SIG-M5 treated with dmso at 0.1 percent for 504 hours (cell line): Measurements from ENCODE around the gene TTC7B.

Experiments used
- DNase-seq: peaks from one replicate; lab custom pipeline; 2025; ENCODE audit not compliant: unreplicated experiment; lab: John Stamatoyannopoulos, UW

TTC7B gene

DNA sequence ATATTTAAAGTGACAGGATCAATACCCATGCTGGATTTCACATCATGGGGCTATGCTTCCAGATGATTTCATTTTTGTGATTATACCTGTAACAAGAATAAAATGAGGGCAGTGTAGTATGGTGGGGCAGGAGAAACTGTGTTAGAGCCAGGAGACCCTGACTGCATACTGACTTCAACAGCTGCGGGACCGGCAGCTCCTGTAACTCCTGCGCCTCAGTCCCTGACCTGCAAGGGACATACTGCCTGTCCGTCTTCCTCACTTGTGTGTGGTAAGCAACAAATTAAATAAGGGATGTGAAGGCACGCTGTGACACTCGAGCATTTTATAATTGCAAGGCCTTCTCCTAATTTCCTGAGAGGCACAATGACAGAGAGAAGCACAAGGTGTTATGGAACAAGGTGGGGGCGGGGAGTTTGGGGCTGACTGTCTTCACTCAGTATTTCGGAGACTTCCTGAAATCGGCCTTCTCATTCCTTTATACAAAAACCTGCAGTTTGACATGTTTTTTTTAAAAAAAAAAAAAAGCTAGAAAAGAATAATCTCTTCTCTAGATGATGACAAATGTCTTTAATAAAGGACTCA is 164.2 kb downstream of the TTC7B start:
- DNase-seq: no peak

DNA sequence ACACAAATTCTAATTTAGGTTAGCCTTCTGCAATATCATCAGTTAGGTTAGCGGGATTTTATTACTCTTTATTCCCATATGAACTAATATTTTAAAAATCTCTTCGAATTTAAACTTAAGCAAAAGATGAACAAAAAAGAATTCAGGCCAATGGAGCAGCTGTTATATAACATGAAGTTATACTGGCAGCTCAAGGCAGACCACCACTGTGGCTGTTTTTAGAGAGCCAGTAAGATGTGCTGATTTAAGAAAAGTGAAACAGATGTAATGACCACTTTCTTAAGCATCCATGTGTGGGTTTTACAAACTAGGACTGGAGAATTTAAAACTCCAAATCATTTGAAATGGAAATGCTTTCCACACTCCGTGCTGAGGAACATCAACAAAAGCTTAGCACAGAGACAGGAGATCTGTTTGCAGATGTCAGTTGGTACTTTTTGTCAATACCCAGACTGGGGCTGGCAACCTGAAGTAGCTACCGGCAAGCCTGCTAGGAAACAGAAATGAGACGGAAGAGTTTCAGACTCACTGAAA is 164.9 kb downstream of the TTC7B start:
- no peak for DNase-seq

DNA sequence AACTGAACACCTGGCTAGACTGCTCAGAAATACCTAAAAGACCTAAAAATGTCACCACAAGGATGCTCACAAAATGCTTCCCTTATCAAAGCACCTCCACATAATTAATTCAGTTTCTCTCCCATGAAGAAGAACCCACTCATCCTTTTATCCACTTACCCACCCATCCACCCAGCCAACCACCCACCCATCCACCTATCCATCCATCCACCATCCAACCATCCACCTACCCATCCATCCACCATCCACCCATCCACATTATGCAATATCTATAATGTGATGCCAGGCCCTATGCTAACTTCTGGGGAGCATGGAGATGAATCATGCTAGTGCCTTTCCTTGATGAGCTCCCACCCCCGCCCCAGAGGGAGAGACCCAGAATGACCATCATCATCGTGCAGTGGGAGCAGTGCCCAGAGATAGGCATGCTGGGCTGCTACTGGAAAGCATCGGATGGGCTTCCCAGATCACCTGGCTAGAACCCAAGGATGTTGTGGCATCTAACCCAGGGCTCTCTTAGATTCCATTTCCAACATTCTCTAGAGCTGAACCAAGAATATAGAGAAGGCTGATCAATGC is 166.6 kb downstream of the TTC7B start:
- DNase-seq: no peak

DNA sequence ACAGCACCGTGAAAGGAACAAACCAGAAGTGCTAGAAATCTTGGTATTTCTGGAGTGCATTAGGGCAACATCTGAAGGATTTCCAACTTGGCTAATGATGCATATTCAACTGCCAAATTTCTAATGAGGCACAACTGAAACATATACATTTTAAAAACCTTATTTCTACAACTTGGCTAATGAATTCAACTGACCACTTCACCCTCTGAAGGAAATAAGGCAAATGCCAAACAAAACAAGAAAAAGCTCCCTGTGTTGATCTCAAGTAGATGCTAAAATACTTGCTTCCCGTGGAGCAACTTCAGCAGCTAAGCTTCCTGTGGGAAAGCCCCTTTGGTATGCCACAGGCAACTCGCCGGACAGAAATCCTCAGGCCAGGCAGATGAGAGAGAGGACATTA is 167.1 kb downstream of the TTC7B start:
- DNase-seq: no peak

DNA sequence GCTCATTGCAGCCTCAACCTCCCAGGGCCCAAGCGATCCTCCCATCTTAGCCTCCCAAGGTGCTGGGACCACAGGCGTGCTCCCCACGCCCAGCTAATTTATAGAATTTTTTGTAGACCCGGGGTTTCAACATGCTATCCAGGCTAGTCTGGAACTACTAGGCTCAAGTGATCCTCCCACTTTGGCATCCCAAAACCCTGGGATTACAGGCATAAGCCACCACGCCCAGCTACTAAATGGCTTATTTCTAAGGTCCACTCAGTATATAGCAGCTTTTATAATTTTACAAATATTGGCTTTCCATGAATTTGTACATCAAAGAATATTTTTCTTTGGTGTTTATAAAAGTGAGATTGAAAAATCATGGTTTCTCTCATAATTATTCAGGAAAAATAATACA is 167.8 kb downstream of the TTC7B start:
- DNase-seq: no peak

DNA sequence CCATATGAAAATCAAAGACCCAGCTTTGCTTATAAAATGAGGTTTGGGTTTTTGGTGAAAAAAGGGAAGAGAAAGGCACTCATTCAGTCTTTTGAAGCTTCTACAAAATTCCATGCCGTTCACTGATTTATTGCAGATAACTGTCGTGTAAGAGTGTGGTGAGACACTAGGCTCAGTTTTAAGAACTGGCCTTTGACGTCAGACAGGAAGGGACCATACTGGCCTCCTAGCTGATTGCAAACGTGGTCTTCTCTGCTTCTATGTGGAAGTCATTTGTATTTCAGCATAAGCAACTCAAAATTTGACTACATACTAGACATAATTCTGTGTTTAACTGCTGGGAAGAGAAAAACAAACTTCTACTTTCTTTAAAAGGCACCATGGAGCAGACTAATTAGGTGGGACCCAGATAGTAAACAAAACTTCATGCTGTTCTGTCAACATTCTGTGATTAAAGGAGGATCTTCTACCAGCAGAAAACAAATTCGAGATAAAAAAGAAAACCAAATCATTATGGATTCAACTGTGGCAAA is 168.7 kb downstream of the TTC7B start:
- DNase-seq: peak; percentile 29

DNA sequence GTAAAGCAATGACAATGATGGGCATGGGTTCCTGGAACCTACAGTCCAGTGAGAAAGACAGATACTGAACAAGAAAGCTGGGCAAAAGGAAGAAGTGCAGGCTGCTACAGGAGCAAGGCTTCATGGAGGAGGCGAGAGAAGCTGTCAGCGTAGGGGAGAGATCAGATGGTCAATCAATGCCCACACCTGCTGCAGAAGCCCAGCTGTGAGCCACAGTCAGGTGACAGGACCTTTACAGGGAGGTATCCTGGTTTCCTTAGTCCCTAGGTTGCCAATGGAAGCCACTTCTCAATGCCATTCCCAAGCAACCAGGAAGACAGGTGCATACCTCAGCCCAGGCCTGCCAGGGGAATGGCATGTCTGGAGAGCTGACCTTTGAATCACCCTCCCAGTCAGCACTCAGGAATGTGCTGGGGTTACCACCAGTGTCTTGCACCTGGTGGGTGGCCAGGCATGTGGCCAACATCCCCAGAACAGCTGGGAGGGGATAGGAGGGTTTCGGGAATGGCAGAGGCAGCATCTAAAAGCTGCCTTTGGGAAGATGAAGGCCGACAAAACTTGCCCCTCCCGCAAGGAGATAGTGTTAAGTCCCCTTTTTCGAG is 170.3 kb downstream of the TTC7B start:
- DNase-seq: peak; percentile 17

DNA sequence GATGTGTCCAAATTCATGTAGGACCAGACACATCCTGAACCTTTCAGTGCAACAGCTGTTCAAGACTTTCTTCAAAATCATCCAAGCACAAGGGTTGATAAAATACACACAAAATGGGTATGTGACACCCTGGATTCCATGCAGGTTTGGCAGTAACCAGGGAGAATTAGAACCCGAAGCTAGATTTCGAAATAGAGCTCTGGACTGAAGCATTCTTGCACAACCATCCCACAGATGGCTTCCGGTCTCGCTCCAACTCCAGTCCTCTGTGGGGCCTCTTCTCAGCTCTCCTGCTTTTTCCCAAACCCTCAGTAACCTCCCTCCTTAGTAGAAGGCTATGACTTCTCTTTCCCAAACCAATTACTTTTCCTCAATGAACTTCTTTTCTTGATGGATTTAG is 171.3 kb downstream of the TTC7B start:
- DNase-seq: peak; percentile 84

DNA sequence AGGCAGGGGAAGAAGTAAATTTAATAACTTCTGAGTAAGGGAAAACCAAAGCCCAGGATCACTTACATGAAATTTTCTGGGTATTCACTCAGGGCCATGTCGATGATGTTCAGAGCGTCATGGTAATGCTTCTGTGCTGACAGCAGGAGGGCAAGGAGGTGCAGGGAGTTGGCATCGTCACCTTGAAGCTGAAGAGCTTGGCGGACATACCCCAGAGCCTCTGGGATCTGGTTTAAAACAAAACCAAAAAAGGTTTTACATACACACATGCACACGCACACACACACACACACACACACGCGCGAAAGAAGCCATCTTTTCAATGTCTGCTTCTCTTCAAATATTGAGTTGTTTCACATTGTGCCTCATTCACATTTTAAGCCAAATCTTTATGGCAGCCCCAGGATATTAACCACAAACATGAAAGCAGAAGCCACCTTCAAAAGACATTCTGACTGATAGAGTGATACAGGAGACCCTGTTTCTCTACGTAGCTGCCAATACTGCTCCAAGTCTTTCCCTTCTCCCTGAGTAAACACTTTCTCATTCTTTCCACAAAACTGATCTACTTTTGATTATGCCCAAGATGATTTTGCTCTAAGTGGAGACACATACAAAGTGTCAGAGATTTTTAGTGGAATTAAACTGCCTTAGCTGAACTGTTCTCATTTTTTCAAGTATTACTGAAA is 172.1 kb downstream of the TTC7B start:
- DNase-seq: no peak

DNA sequence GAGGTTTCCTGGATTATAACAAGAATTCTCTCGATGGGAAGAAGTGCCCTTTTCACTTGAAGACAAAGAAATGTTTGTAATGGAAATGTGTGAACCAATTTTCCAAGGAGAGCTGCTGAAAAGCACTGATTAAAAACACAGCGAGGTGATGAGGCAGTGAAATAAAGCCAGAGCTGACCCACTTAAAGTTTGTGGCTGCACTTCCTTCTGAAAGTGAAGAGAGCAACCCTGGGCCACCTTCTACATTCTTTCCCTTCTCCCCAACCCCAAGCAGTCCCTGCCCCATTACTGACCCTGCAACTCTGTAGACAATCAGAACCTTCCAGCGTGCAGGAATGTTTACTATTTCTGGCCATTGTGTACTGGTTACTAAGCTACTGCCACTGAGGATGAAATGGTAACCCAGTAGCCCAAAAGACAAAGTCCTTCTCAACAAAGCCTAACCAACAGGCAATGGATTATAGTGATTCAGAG is 173.9 kb downstream of the TTC7B start:
- DNase-seq: no peak

DNA sequence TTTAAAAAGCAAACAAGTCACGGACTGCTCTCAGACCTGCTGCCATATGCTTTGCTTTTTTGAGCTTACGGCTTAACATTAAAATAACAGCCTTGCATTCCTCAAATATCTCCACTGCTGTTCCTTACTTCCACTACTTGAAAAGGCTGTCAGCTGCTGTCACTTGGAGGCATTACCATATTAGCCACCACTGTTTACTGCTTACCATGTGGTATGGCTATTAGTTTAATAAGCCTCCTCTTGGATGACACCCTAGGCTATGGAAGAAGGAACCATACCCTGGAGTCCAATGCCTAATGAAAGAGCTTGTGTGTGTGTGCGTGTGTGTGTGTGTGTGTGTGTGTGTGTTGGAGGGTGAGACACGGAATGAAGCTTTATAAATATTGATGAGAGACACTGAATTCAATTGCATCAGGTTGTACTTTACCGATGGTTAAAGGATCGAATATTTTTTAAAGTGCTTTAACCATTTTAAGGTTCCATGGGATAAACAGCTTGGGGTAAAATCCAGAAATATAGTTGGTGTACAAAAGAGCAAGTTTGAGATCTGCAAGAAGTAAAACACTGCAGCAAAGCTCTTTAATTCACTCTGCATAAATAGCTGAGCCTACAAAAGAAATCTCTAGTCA is 174.5 kb downstream of the TTC7B start:
- DNase-seq: no peak

DNA sequence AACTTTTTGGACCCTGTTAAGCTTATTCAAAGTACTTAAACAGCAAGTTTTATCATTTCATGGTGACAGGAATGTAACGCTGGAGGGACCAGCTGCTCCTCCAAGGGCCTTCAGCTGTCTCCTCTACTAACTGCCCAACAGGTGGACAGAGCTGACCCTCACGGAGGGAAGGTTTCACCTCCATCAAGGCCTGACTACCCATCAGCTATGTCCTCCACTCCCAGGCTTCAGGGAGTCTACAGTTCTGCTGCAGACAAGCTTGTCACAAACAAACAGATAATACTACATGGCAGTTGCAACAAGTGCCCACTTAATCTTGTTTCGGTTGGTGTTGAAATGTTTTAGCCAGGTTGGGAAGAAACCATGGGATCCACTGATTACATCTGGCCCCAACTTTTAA is 175.1 kb downstream of the TTC7B start:
- DNase-seq: no peak

DNA sequence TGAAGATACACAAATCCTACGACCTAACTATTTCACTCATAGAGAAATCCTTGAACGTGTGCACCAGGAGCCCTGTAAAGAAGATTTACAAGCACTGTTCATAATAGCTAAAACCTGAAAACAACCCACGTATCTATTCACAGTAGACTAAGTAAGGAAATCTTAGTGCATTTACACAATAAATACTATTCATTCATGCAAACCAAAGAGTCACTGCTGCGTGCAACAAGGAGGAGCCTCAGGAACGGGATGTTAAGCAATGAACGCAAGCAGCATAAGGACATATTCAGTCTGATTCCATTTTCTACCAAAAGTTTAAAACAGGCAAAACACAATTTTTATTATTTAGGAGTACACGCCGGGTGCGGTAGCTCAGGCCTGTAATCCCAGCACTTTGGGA is 176.6 kb downstream of the TTC7B start:
- no peak for DNase-seq

DNA sequence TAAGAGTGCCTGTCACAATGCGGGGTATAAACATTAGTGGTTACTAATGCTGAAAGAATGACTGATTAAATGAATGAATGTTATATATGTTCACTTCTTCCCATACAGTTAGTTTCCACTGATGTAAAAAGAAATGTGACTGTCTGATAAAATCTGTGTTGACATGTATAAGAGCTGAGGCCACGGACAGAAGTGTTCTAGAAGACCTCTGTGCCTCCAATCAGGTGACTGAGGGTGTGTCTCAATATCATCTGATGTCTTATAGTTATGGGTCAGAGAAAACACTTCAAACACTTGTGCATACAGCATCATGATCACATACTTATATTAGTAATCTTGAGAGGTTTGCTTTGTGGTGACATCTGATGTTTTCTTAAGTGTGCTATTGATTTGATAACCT is 183.4 kb downstream of the TTC7B start:
- no peak for DNase-seq

DNA sequence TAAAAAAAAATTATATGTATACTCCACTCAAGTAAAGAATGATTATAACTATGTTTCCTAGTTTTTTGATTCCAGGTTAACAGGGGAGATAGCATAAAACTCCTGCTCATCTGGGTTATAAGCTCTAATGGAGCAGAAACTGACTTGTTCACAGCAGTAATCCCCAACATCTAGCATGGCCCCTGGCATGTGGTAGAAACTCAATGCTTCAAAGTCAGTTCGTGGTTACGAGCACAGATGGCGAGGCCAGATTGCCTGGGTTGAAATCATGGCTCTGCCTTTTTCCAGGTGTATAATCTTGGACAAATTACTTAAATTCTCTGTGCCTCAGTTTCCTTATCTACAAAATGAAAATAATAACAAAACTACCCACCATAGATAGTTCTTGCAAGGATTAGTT is 183.8 kb downstream of the TTC7B start:
- DNase-seq: no peak

DNA sequence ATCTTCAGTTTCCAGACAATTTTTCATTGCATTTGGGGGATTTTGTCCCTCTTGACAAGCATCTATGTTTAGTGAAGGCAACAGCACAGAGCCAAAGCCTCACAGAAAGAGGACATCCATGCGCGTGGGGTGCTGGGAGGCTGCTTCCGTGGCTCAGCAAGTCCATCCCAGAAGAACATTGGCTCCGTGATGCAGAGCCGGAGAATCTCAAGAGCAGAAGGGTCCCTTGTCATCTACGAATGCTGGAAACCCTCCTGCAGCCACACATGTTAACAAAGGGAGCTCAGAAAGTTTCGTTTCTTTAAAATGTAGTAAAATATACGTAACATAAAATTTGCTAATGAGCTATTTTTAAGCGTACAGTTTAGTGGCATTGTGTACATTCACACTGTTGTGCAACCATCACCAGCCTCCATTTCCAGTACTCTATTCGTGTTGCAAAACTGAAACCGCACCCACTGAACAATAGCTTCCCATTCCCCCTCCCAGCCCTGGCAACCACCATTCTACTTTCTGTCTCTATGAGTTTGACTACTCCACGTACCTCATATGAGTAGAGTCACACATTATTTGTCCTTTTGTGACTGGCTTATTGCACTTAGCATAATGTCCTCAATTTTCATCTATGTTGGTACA is 185.9 kb downstream of the TTC7B start:
- peak; percentile 97 for DNase-seq

DNA sequence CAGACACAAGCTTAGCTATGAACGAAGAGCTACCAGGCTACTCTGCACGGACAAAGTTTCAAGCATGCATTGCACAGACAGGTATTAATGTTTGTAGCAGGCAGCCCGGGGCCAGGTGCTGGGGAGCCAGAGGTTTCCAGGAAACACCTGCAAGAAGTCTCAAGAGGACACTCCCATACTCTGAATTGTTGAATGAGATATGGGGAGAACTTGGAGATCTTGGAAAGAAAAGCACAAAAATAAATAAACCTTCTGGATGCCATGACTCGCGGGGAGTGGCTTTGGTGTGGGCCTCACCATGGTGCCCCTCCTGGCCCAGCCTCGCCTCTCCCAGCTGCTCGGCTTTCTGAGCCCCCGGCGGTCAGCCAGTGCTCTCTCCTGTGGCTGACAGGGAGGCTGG is 186.8 kb downstream of the TTC7B start:
- DNase-seq: no peak

DNA sequence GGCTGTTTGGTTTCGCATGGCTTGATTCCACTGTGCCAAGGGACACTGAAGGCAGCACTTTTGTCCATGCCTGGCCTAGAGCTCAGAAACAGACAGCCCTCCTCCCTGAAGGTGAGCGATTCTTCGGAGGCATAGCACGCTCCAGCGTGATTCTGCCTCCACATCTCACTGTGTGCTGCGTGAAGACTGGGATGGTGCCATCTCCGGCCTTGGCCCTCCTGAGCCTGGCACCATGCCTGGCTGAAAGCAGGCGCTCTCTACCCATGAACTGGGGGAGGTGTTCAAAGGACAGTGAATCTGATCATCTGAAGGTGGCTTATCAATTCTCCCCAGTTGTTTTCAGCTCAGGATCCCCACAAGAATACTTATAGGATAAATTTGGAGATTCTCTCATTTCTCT is 187.4 kb downstream of the TTC7B start:
- no peak for DNase-seq

DNA sequence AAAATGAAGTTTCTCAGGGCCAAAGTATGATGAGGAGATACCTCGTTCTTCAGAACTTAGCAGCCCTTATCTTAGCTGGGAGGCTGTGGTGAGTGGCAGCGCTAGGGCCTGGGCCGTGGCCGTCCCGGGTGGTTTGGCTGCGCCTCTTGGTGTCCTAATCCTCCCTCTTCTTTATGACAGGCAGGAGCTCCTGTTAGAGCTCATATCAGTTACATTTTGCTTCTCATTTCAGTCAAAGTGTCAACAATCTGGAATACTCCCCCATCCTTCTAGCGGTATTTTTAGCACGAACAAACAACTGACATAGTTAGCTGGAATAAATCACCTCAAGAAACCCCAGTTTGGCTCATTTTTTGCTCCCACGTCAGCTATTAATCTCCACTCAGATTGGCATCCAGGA is 188.8 kb downstream of the TTC7B start:
- no peak for DNase-seq

DNA sequence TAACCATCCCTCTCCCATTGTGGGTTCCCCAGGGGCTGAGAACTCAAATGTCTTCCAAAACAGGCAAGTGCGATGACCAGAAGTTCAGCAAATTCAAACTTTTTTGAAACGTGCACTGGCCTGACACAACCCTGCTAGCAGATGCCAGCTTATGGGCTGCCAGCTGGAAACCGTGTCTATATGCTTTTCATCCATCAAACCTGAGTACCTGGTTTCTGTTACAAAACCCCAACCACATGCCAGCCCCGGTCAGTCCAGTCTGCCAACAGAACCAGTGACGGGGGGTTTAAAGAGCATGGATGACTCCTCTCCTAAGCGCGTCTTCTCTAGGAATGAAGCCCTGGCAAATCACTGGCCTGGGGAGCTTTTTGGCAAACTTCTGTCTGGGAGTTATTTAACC is 189.7 kb downstream of the TTC7B start:
- DNase-seq: no peak

DNA sequence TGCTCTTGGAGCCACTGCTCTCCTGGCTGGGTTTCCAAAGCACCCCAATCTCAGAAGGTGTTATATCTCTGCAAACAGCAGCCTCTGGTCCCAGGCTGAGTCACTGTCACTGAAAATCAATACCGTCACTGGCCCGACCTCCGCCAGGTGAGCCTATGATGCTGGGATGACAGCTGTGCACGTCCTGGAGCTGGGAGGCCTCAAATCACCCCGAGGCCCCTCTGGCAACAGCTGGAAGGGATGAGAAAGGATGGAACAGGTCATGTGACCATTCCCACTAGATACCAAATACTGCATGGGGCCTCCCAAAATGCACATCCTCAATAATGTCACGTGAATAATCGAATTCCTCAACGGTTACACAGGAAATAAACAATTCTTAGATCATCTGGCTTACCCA is 190.8 kb downstream of the TTC7B start:
- DNase-seq: no peak
